Stimulated activated CD8-positive, alpha-beta memory T cell treated with anti-CD3 and anti-CD28 coated beads, Interleukin-2, amount 100 ng/mL, for 1 hour (primary cell): ENCODE results near the gene PGF.

Experiments
- DNase-seq, 2 donors: peaks; one replicate each; pipeline ENCODE4 v3.0.0-alpha.2; 2020; ENCODE audit warnings: low read depth in 2 of 2

PGF gene

GRCh38 chr14:74956280-74957072, 1.1 kb upstream of the PGF start:
- DNase-seq = no peak

GRCh38 chr14:74956027-74956279, 556 bp upstream of the PGF start:
- no peak for DNase-seq

DNA sequence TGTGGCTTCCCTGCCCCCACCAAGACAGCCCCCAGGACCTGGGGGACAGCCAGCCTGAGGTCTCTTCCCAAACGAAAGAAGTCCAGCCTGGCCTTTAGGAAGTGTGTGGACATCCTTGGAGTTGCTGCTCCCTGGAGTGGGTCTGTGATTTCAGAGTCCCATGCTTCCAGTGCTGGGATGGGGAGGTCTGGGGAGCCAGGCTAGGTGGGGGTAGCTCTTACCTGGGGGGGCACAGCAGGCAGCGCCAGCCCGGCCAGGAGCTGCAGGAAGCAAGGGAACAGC, 509 bp downstream of the PGF start:
- DNase-seq = no peak

- DNase-seq = no peak
Observed at GRCh38 chr14:74954232-74954946, 1.0 kb downstream of the PGF start.

DNA sequence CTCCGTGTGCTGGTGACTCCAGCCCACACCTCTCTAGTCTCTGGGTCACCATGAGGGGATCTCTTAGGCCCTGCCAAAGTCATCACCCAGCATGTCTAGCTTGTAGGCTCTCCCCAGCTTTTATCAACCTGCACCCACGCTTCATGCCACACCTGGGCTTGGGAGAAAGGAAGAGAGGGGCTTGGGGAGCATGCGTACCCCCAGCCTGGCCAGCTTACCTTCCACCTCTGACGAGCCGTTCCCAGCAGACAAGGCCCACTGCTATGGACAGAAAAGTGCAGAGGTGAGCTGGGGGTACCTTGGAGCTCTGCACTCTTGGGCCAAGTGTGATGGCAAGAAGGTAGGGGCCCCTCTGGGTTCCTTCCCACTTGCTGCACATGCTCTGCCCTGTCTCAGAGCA, 1.7 kb downstream of the PGF start:
- no peak for DNase-seq

- DNase-seq = no peak
Observed at GRCh38 chr14:74952697-74953484, 2.5 kb downstream of the PGF start.

DNA sequence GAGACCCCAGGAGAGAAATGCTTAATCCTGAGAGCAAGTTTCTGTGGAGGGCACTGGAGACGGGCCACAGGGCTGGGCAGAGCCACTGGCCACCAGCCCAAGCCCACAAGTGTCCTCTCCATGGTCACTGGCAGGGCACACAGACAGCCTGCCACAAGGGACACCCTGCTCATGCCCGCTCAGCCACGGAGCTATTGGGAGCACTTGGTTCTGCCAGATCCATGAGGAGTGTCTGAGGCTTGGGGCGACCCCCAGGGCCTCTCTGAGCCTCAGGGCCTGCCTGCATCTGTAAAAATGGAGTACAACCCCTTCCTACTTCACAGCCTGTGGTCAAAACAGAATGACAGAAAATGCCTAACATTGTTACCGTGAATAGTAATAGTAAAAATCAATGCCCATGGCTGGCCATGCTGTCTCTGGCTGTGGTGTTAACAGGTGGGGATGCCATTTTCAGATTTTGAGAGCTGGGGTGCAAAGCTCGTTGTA, 3.2 kb downstream of the PGF start:
- DNase-seq = no peak

DNA sequence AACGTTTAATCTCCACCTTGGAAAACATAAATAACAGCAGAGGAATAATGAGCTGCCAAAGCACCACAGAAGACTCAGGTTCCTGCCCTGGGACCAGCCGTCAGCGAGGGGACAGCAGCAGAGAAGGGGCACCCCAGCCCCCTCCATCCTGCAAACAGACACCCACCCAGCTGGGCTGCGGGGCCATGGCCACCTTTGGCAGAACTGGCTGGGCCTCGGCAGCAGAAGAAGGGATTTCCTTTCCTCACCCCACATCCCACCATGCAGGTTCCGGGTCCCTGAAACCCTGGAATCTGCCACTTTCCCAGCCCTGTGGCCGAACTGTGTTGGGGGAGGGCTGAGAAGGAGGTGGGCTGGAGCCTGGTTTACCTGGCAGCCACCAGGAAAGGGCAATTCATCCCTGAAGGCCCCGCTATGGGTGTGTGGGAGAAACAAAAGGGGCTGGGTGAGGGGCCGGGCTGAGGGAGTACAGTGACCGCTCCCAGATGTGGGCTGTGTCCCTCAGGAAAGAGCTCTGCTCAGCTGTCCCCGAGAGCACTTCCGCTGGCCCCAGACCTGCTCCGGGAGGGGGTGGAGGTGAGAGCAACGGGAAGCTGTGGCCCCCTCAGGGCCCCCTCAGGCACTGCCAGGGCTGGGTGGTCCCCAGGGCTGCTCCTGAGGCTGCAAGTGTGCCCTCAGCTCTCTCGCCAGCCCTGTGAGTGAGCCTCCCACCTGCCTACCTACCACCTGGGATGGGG, 3.8 kb downstream of the PGF start:
- no peak for DNase-seq

DNA sequence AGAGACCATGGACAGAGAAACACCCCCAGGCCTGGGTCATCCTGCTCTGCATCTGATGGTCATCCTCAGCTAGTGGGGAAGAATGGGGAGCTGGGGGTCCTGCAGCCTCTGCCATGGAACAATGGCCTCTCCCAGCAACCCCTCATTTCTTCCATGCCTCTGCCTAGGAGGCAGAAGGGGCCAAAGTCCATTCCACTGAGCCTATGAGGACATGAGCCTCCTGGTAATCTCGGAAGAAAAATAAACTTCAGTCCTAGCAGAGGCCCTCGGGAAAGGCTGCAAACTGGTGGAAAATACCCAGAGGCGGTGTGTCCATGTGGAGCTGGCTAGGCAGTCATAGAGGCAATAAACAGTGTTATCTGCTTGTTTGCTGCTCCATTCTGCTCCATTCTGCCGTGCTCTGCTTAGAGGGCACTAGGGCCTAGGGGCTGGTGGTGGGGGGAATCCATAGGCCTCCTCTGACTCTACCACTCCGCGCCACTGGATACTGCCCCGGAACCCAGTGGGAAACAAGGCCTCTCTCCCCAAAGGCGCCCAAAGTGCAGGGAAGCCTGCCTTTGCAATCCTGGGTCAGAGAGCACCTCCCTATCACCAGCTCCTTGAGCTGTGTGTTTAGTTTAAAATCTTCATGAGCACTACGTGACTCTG, 4.5 kb downstream of the PGF start:
- DNase-seq = no peak

GRCh38 chr14:74949859-74950573, 5.4 kb downstream of the PGF start:
- DNase-seq = no peak

DNA sequence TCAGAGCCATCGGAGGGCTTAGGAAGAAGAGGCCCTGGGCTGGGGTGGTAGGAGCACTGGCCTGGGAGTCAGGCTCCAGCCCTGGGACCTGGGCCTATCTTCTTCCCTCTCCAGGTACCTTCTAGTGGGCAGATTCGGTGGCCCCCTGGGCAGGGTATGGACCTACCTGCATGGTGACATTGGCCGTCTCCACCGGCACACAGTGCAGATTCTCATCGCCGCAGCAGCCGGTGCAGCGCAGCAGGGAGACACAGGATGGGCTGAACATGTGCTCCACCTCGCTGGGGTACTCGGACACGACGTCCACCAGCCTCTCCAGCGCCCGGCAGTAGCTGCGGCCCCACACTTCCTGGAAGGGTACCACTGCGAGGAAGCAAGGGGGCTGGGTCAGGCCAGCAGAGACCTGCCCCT, 6.2 kb downstream of the PGF start:
- DNase-seq = no peak

GRCh38 chr14:74948228-74949175, 6.9 kb downstream of the PGF start:
- no peak for DNase-seq

- DNase-seq = no peak
Observed at GRCh38 chr14:74947353-74948227, 7.8 kb downstream of the PGF start.

DNA sequence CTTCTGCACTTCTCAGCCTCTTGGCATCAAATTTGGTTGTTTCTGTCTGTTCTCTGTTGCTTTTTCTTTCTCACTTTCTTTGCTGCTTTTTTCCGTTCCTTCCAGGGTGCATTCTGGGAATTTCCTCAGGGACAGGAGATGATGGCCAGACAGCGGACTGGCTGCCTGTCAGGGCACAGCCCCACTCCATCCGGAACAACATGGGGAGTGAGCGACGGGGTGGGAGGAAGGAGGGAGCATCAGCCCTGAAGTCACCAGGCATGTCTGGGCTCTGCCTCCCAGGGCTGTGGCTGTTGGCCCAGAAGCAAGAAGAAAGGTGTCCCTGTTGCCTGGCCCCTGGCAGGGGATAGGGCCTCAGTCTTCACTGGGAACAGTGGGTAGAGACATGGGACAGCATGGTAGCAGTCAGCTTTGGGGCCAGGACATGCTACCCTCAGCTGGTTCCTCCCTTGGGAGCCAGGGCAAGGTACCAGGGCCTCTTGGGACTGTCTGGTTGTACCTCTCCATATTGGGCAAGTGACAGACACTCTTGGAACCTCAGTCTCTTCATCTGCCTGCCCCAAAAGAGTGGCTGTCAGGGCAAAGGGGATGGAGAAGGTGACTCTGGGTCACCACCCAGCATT, 8.6 kb downstream of the PGF start:
- no peak for DNase-seq

- peak; percentile 46 to 57 for DNase-seq
Observed at GRCh38 chr14:74945852-74946658, 9.3 kb downstream of the PGF start.

DNA sequence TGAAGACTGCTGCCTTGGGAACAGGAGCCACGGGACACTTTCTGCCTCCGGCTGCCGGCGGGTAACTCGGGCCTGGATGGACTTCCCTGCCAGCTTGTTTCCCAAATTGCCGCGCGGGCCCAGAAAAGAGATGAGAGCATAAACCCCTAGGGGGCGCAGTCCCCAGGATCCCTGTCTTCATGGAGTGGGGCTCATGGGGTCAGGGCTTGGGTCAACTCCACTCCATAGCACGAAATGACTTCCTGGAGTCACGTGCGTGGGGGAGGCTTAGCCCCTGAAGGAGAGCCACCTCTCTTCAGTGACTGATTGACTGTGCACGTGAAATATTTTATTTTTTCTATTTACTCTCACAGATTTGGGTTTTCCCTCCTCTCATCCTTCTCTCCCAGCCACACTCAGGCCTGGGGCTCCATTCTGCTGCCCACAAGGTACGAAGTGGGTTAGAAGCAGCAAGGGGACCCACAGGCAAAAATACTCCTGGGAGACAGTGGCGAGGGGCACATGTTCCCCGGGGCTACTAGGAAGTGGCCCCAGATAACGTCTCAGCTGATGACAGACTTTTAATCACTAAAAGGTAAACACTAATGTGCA, 10.0 kb downstream of the PGF start:
- no peak for DNase-seq

- no peak for DNase-seq
Observed at GRCh38 chr14:74942608-74943007, 12.8 kb downstream of the PGF start.
